ENCODE measurements around the gene COQ8A. TPM values are rescaled to one million over a fixed set of nuclear protein-coding genes. Genes with fewer than 3 reads are reported as not detected.

Gene COQ8A
- total RNA-seq, 6 donors from 2014 or later = 27.1 to 105 (median 44.6) TPM

GRCh38 chr1:226937940-226938725 lies 2.0 kb upstream of the COQ8A start:
- Histone ChIP-seq H3K27me3 (no peaks in the 10 kb centered on the region), H3K4me3 (no peak overlapping the region), H3K36me3 (no peaks in the 10 kb centered on the region), H3K9me3 (peaks cover 0 to 9% (median 2%) of the 10 kb centered on the region in 4 donors), H3K27ac (peak overlapping the region; percentile 95 to 99 (median 97)), H3K4me1 (peaks cover 13 to 34% (median 25%) of the 10 kb centered on the region in 4 donors)
- ATAC-seq (ENCODE audit: low FRiP score in 2 of 2) (no peak), DNase-seq (no peak)
- 77 to 82% methylated on average over 10 of the region's 10 CpGs for WGBS, 2 donors
- peak in 1 of 4 donors; percentile 58 for TF ChIP-seq POLR2A (IDR thresholded peaks at IDR 0.05)
- peak in 1 of 2 donors; percentile 28 for TF ChIP-seq POLR2AphosphoS5 (IDR thresholded peaks at IDR 0.05)
- TF ChIP-seq EP300 (IDR thresholded peaks at IDR 0.05) = no peak
- no peak for TF ChIP-seq CTCF (IDR thresholded peaks at IDR 0.05)

- ATAC-seq (ENCODE audit: low FRiP score in 2 of 2) = peak in 1 of 2 donors; percentile 29
- Histone ChIP-seq H3K27me3 (no peaks in the 10 kb centered on the region), H3K27ac (peak overlapping the region; percentile 95 to 99 (median 97)), H3K4me1 (peaks cover 13 to 41% (median 29%) of the 10 kb centered on the region in 4 donors), H3K36me3 (no peaks in the 10 kb centered on the region), H3K9me3 (peaks cover 0 to 9% (median 2%) of the 10 kb centered on the region in 4 donors), H3K4me3 (peak overlapping the region; percentile 45 to 89 (median 81))
- no peak for TF ChIP-seq POLR2AphosphoS5 (IDR thresholded peaks at IDR 0.05)
- TF ChIP-seq EP300 (IDR thresholded peaks at IDR 0.05) = no peak
- no peak for TF ChIP-seq POLR2A (IDR thresholded peaks at IDR 0.05)
- no peak for TF ChIP-seq CTCF (IDR thresholded peaks at IDR 0.05)
- no peak for DNase-seq
- 9 to 10% methylated on average over 12 of the region's 12 CpGs for WGBS, 2 donors
These were observed 1.1 kb upstream of the COQ8A start for GRCh38 chr1:226938903-226939437.

GRCh38 chr1:226939438-226940028 lies 561 bp upstream of the COQ8A start:
- peak overlapping the region; percentile 95 to 99 (median 97) for H3K27ac ChIP-seq
- H3K27me3 ChIP-seq = no peaks in the 10 kb centered on the region
- peaks cover 0 to 9% (median 1%) of the 10 kb centered on the region in 4 donors for H3K9me3 ChIP-seq
- peak overlapping the region; percentile 45 to 89 (median 81) for H3K4me3 ChIP-seq
- TF ChIP-seq EP300 (IDR thresholded peaks at IDR 0.05) = no peak
- peak; percentile 82 to 90 for TF ChIP-seq POLR2AphosphoS5 (IDR thresholded peaks at IDR 0.05)
- peak in 2 of 6 experiments; percentile 8 to 21 for TF ChIP-seq CTCF (IDR thresholded peaks at IDR 0.05)
- TF ChIP-seq POLR2A (IDR thresholded peaks at IDR 0.05) = peak in 3 of 4 donors; percentile 90 to 98 (median 96)
- WGBS, 2 donors = 0% methylated on average over 44 of the region's 51 CpGs; no CpG with 5 or more reads in 1 of the 2 donors
- no peaks in the 10 kb centered on the region for H3K36me3 ChIP-seq
- DNase-seq = peak in 1 of 2 donors; percentile 67
- peaks cover 13 to 46% (median 31%) of the 10 kb centered on the region in 4 donors for H3K4me1 ChIP-seq
- ATAC-seq (ENCODE audit: low FRiP score in 2 of 2) = peak; percentile 62 to 72

- H3K27ac ChIP-seq = peak overlapping the region in 3 of 4 donors; percentile 85 to 99 (median 95)
- ATAC-seq (ENCODE audit: low FRiP score in 2 of 2) (no peak), DNase-seq (no peak)
- peaks cover 13 to 57% (median 37%) of the 10 kb centered on the region in 4 donors for H3K4me1 ChIP-seq
- no peaks in the 10 kb centered on the region for H3K9me3 ChIP-seq
- H3K36me3 ChIP-seq = no peaks in the 10 kb centered on the region
- no peaks in the 10 kb centered on the region for H3K27me3 ChIP-seq
- H3K4me3 ChIP-seq = peak overlapping the region; percentile 53 to 89 (median 81)
- 31 to 40% methylated on average over 6 of the region's 6 CpGs for WGBS, 2 donors
- TF ChIP-seq POLR2AphosphoS5 (IDR thresholded peaks at IDR 0.05) (no peak), CTCF (IDR thresholded peaks at IDR 0.05) (no peak), POLR2A (IDR thresholded peaks at IDR 0.05) (no peak), EP300 (IDR thresholded peaks at IDR 0.05) (no peak)
These were observed 643 bp downstream of the COQ8A start for GRCh38 chr1:226940806-226941067.
